Epithelial cell of prostate (primary cell): Measurements from ENCODE around the gene RBM4B.

Experiments used
- DNase-seq: peaks from one replicate; pipeline ENCODE4 v3.0.0-alpha.2; 2011; ENCODE audit warnings: low read depth, low spot score
- H3K27ac ChIP-seq: fragments of 450-650 bp; 2 replicates; pipeline ENCODE4 v1.5.1; 2017; ENCODE audit warnings: mild to moderate bottlenecking

The RBM4B gene

GRCh38 chr11:66619080-66619554 is 58.6 kb downstream of the RBM4B start:
- peak overlapping the region; percentile 80 for H3K27ac ChIP-seq
- DNase-seq, result peak; percentile 70

- peak overlapping the region; percentile 80 for H3K27ac ChIP-seq
- no peak for DNase-seq
Observed at GRCh38 chr11:66617155-66617834, 60.4 kb downstream of the RBM4B start.

- DNase-seq, result peak; percentile 94
- H3K27ac ChIP-seq, result peak within 1 kb of the TSS; percentile 80
Observed at GRCh38 chr11:66616379-66617154, 61.1 kb downstream of the RBM4B start, which contains the start of gene RBM14. Gene RBM14 (plus strand): TSS chr11:66616630. CDS start chr11:66616721, 91 bp downstream.
